ENCODE results near the gene RAB22A.

DNA sequence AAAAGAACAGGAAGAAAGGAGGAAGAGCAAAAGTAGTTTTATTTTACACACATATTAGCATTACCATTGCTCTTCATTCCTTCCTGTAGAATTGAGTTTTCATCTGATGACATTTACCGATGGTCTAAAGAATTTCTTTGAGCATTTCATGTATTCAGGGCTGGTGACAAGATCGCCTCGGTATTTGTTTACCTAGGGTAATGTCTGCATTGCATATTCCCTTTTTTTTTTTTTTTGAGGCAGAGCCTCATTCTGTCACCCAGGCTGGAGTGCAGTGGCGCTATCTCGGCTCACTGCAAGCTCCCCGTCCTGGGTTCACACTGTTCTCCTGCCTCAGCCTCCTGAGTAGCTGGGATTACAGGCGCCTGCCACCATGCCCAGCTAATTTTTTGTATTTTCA lies 19.3 kb downstream of the RAB22A start:
- TF ChIP-seq CTCF (conservative IDR thresholded peaks at IDR 0.05 in 1 of 2, IDR thresholded peaks at IDR 0.05 in 1 of 2; ENCODE audit: low read depth in 1 of 2, low read length in 2 of 2): no peak
- no peak for TF ChIP-seq EZH2 (IDR thresholded peaks at IDR 0.05; ENCODE audit: low read length, missing control alignments)
